ENCODE data around the gene CNOT8.

DNA sequence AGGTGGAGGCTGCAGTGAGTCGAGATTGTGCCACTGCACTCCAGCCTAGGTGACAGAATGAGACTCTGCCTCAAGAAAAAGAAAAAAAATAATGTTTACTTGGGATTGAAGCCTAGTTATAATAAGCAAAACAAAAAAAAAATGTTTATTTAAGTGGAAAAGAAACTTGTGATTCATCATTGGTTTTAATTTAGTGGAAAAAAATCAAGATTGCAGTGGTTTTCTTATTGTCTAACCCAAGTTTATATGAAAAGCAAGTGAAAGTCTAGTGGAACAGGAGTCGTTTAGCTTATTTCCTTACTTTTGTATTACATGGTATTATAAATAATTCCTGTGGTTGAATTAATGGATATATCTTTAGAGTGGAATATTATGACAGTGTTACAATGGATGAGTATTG, 8.4 kb downstream of the CNOT8 start:
- TF ChIP-seq, protein P1, sequence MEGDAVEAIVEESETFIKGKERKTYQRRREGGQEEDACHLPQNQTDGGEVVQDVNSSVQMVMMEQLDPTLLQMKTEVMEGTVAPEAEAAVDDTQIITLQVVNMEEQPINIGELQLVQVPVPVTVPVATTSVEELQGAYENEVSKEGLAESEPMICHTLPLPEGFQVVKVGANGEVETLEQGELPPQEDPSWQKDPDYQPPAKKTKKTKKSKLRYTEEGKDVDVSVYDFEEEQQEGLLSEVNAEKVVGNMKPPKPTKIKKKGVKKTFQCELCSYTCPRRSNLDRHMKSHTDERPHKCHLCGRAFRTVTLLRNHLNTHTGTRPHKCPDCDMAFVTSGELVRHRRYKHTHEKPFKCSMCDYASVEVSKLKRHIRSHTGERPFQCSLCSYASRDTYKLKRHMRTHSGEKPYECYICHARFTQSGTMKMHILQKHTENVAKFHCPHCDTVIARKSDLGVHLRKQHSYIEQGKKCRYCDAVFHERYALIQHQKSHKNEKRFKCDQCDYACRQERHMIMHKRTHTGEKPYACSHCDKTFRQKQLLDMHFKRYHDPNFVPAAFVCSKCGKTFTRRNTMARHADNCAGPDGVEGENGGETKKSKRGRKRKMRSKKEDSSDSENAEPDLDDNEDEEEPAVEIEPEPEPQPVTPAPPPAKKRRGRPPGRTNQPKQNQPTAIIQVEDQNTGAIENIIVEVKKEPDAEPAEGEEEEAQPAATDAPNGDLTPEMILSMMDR (conservative IDR thresholded peaks at IDR 0.05), result no peak
- TF ChIP-seq EZH2 (IDR thresholded peaks at IDR 0.05; ENCODE audit: low read depth), result no peak
